ENCODE measurements around the gene C5orf63. TPM values are rescaled to one million over a fixed set of nuclear protein-coding genes. Genes with fewer than 3 reads are reported as not detected.
A peak's percentile ranks its signal among the peaks of the same experiment; 100 is the strongest.

Gene C5orf63
- total and polyA plus RNA-seq, 10 of the 15 experiments (the other 5 are each of a cell fraction or from before 2014, with no cell fraction given), result 8.7 to 54.3 (median 11.9) TPM

GRCh38 chr5:127085371-127085770 is 12.1 kb upstream of the C5orf63 start (continued):
- TF ChIP-seq EZH2 (IDR thresholded peaks at IDR 0.05; ENCODE audit: borderline replicate concordance, control insufficient read depth, low read depth, low read length) (no peak), SMAD5 (IDR thresholded peaks at IDR 0.05; ENCODE audit: low read depth) (no peak)

- DNase-seq (ENCODE audit: low read depth, low spot score) (no peak), ATAC-seq (peak; percentile 47; the same call in 2 of the 3 replicates), FAIRE-seq (no peak)
- Histone ChIP-seq H3K4me2 (ENCODE audit: control insufficient read depth, insufficient read depth) (no peak overlapping the region), H4K20me1 (ENCODE audit: control insufficient read depth, insufficient read depth) (no peaks in the 10 kb centered on the region), H3K27ac (ENCODE audit: control insufficient read depth, insufficient read depth) (no peak overlapping the region), H3K4me3 (no peak overlapping the region), H3K79me2 (ENCODE audit: control insufficient read depth, insufficient read depth, low read length) (no peaks in the 10 kb centered on the region), H3K9me3 (replicated peaks; ENCODE audit: control insufficient read depth, insufficient read depth, low read length) (no peaks in the 10 kb centered on the region), H3K27me3 (replicated peaks in 1 of 2; ENCODE audit: control insufficient read depth in 2 of 2, insufficient read depth in 2 of 2, low read length in 1 of 2) (no peaks in the 10 kb centered on the region), H3K9ac (ENCODE audit: control insufficient read depth, insufficient read depth, low read length) (no peak overlapping the region), H3K36me3 (ENCODE audit: control insufficient read depth in 2 of 2, insufficient read depth in 2 of 2, low read length in 1 of 2) (no peaks in the 10 kb centered on the region), H2AFZ (ENCODE audit: control insufficient read depth, low read depth, low read length) (no peak overlapping the region), H3K4me1 (ENCODE audit: control insufficient read depth, insufficient read depth, low read length) (no peaks in the 10 kb centered on the region)
- POLR2A ChIA-PET, result no interaction called here
- CTCF ChIA-PET, result interaction anchor here (0.8 to 2.0 kb wide), 3 partner anchors 20 to 248 kb away, joined by 3 to 6 read pairs (median 4); no protein-coding TSS in a partner anchor
- intact Hi-C loops (cut with micrococcal nuclease; ENCODE audit: unreplicated experiment) (no loop called here), in situ Hi-C loops (cut with MboI) (no loop called here)
- SMC1A ChIA-PET (ENCODE audit: uncharacterized antibody, unreplicated experiment), result no interaction called here
- 31% methylated on average over 3 of the region's 3 CpGs for WGBS (ENCODE audit: insufficient coverage, insufficient replicate concordance, low lambda C conversion rate, missing lambda C conversion rate)
- RAD21 ChIA-PET (ENCODE audit: unreplicated experiment), result interaction anchor here (0.7 to 1.3 kb wide), 2 partner anchors 239 to 247 kb away, joined by 3 read pairs; no protein-coding TSS in a partner anchor
- no TSS peak for BruUV-seq (replicated peaks)
- TF ChIP-seq RB1 (IDR thresholded peaks at IDR 0.05; ENCODE audit: borderline replicate concordance), result no peak
- TF ChIP-seq YY1 (IDR thresholded peaks at IDR 0.05; ENCODE audit: low read depth, low read length), result no peak
- TF ChIP-seq CBX3 (IDR thresholded peaks at IDR 0.05; ENCODE audit: borderline replicate concordance, low read depth), result no peak
- TF ChIP-seq ATF2 (IDR thresholded peaks at IDR 0.05; ENCODE audit: low read length), result no peak
- TF ChIP-seq E4F1 (IDR thresholded peaks at IDR 0.05; ENCODE audit: borderline replicate concordance, partially characterized antibody), result no peak
- TF ChIP-seq CREM (IDR thresholded peaks at IDR 0.05; ENCODE audit: low read depth), result no peak
- TF ChIP-seq ZBTB33 (IDR thresholded peaks at IDR 0.05), result no peak
- TF ChIP-seq IRF4 (IDR thresholded peaks at IDR 0.05; ENCODE audit: low read depth, low read length), result no peak
- TF ChIP-seq BHLHE40 (IDR thresholded peaks at IDR 0.05; ENCODE audit: borderline replicate concordance in 1 of 2, low read depth in 2 of 2, low read length in 1 of 2), result no peak
- no peak for TF ChIP-seq NRF1 (conservative IDR thresholded peaks at IDR 0.05; ENCODE audit: low read depth, low read length)
- TF ChIP-seq EP300 (IDR thresholded peaks at IDR 0.05; ENCODE audit: borderline replicate concordance in 1 of 2, control insufficient read depth in 1 of 2, low read depth in 2 of 2, low read length in 2 of 2), result no peak
- no peak for TF ChIP-seq RCOR1 (conservative IDR thresholded peaks at IDR 0.05; ENCODE audit: low read depth, low read length)
- TF ChIP-seq JUNB (IDR thresholded peaks at IDR 0.05), result no peak
Measured at GRCh38 chr5:127084656-127085055, 11.4 kb upstream of the C5orf63 start.

Measured in GM12878 (cell line).